Liver (tissue), 9 donors: Measurements from ENCODE around the gene NEK6. TPM values are rescaled to one million over a fixed set of nuclear protein-coding genes. Genes with fewer than 3 reads are reported as not detected.

Source experiments
- DNase-seq: peaks from one replicate; pipeline ENCODE4 v3.0.0-alpha.2; 2017; ENCODE audit warnings: low spot score
- H3K27ac ChIP-seq, 2 donors: one replicate each; pipeline ENCODE4 v1.7.0; 2013; ENCODE audit warnings: inconsistent platforms in 2 of 2, low read length in 2 of 2, control low read depth in 1 of 2, low read depth in 1 of 2, mild to moderate bottlenecking in 1 of 2
- H3K27me3 ChIP-seq, 4 donors: one replicate each; pipeline versions ENCODE4 v1.6.1 to v1.7.0; 2013; ENCODE audit warnings: low read length in 3 of 4, inconsistent platforms in 1 of 4, mild to moderate bottlenecking in 1 of 4, moderate library complexity in 1 of 4; ENCODE audit not compliant: control insufficient read depth in 4 of 4, insufficient read depth in 4 of 4
- H3K36me3 ChIP-seq, 4 donors: one replicate each; pipeline versions ENCODE4 v1.6.1 to v1.7.0; 2013; ENCODE audit warnings: low read length in 3 of 4, mild to moderate bottlenecking in 3 of 4, low read depth in 1 of 4, moderate library complexity in 1 of 4; ENCODE audit not compliant: control insufficient read depth in 4 of 4, insufficient read depth in 3 of 4
- H3K4me1 ChIP-seq, 4 donors: one replicate each; pipeline versions ENCODE4 v1.6.1 to v1.7.0; 2013; ENCODE audit warnings: low read length in 3 of 4, mild to moderate bottlenecking in 3 of 4, moderate library complexity in 1 of 4; ENCODE audit not compliant: control insufficient read depth in 4 of 4, insufficient read depth in 4 of 4
- H3K4me3 ChIP-seq, 3 donors: one replicate each; pipeline versions ENCODE4 v1.6.1 to v1.7.0; 2013; ENCODE audit warnings: low read length in 3 of 3, control low read depth in 1 of 3, low read depth in 1 of 3, mild to moderate bottlenecking in 1 of 3
- H3K9ac ChIP-seq, 2 donors: one replicate each; pipeline ENCODE4 v1.7.0; 2013; ENCODE audit warnings: low read length in 2 of 2, mild to moderate bottlenecking in 2 of 2, moderate library complexity in 2 of 2, control low read depth in 1 of 2, low read depth in 1 of 2
- H3K9me3 ChIP-seq, 4 donors: one replicate each; pipeline versions ENCODE4 v1.6.1 to v1.7.0; 2013; ENCODE audit warnings: low read length in 3 of 4; ENCODE audit not compliant: control insufficient read depth in 4 of 4
- EGR1 ChIP-seq, 2 donors: IDR thresholded peaks; 2 replicates each; pipeline ENCODE4 v1.6.1; 2016 to 2018; ENCODE audit warnings: antibody characterized with exemption in 2 of 2, low read depth in 2 of 2
- FOXA1 ChIP-seq: IDR thresholded peaks from 2 replicates; pipeline ENCODE4 v1.6.1; 2016; ENCODE audit warnings: antibody characterized with exemption
- GABPA ChIP-seq, 2 donors: IDR thresholded peaks in 1 of 2; conservative IDR thresholded peaks in 1 of 2; 2 replicates each; pipeline ENCODE4 v1.6.1; 2016; ENCODE audit warnings: antibody characterized with exemption in 2 of 2, mild to moderate bottlenecking in 1 of 2, moderate library complexity in 1 of 2
- HNF4A ChIP-seq, 2 donors: conservative IDR thresholded peaks; 2 replicates each; pipeline ENCODE4 v1.6.1; 2016; ENCODE audit warnings: antibody characterized with exemption in 2 of 2, mild to moderate bottlenecking in 2 of 2
- HNF4G ChIP-seq: IDR thresholded peaks from 2 replicates; pipeline ENCODE4 v1.6.1; 2016; ENCODE audit warnings: antibody characterized with exemption
- NR2F2 ChIP-seq: IDR thresholded peaks from 2 replicates; pipeline ENCODE4 v1.6.1; 2016; ENCODE audit warnings: antibody characterized with exemption
- REST ChIP-seq: IDR thresholded peaks from 2 replicates; pipeline ENCODE4 v1.6.1; 2016; ENCODE audit warnings: antibody characterized with exemption, mild to moderate bottlenecking
- RXRA ChIP-seq, 2 donors: IDR thresholded peaks; 2 replicates each; pipeline ENCODE4 v1.6.1; 2017 to 2018; ENCODE audit warnings: antibody characterized with exemption in 2 of 2, mild to moderate bottlenecking in 1 of 2
- SP1 ChIP-seq: IDR thresholded peaks from 2 replicates; pipeline ENCODE4 v1.6.1; 2018; ENCODE audit warnings: antibody characterized with exemption, mild to moderate bottlenecking
- YY1 ChIP-seq: IDR thresholded peaks from 2 replicates; pipeline ENCODE4 v1.6.1; 2016; ENCODE audit warnings: antibody characterized with exemption, mild to moderate bottlenecking
- ZBTB33 ChIP-seq: IDR thresholded peaks from 2 replicates; pipeline ENCODE4 v1.6.1; 2016; ENCODE audit warnings: antibody characterized with exemption
- WGBS: extraction: QIAGEN DNeasy Blood & Tissue Kit; methylation state at CpG from one replicate; pipeline ENCODE4 v1.1.7; 2013; 5-methylcytosine and 5-hydroxymethylcytosine counted together
- polyA plus RNA-seq, 2 donors: library from polyadenylated mRNA; stranded (reverse) in 1 of 2; unstranded in 1 of 2; fragments of 200-250 nt in 1 of 2; fragments of >200 nt in 1 of 2; fragmentation: Nextera tagmentation in 1 of 2; extraction: Ambion mirVana in 1 of 2; gene quantifications; one replicate each; pipeline versions ENCODE4 v1.2.1 to v1.2.3, GENCODE V29; 2013 to 2015
- total RNA-seq, 2 donors: library from RNA; depleted of rRNA; stranded (reverse); fragments of >200 nt; gene quantifications; one replicate each; pipeline ENCODE4 v1.2.3, GENCODE V29; 2014
- TF ChIP-seq, protein P1 (sequence below): fragments of 150-350 bp; IDR thresholded peaks from 2 replicates; pipeline ENCODE4 v1.5.1; 2017; ENCODE audit warnings: improper control_type of control experiment, low read depth, low read length; ENCODE audit not compliant: missing input control
- TF ChIP-seq, protein P2 (sequence below): IDR thresholded peaks from 2 replicates; pipeline ENCODE4 v1.6.1; 2016; ENCODE audit warnings: antibody characterized with exemption
- donor health status: healthy.
- donor health status: healthy.
- donor health status: healthy.
- donor health status: healthy.
- donor health status: healthy.

Gene NEK6
- total and polyA plus RNA-seq, 4 donors, result 32.5 to 49.7 (median 42.5) TPM

GRCh38 chr9:124263800-124264426, 6.2 kb downstream of the NEK6 start (continued):
- TF ChIP-seq, protein P1, sequence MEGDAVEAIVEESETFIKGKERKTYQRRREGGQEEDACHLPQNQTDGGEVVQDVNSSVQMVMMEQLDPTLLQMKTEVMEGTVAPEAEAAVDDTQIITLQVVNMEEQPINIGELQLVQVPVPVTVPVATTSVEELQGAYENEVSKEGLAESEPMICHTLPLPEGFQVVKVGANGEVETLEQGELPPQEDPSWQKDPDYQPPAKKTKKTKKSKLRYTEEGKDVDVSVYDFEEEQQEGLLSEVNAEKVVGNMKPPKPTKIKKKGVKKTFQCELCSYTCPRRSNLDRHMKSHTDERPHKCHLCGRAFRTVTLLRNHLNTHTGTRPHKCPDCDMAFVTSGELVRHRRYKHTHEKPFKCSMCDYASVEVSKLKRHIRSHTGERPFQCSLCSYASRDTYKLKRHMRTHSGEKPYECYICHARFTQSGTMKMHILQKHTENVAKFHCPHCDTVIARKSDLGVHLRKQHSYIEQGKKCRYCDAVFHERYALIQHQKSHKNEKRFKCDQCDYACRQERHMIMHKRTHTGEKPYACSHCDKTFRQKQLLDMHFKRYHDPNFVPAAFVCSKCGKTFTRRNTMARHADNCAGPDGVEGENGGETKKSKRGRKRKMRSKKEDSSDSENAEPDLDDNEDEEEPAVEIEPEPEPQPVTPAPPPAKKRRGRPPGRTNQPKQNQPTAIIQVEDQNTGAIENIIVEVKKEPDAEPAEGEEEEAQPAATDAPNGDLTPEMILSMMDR, result no peak
- TF ChIP-seq HNF4G, result no peak

DNA sequence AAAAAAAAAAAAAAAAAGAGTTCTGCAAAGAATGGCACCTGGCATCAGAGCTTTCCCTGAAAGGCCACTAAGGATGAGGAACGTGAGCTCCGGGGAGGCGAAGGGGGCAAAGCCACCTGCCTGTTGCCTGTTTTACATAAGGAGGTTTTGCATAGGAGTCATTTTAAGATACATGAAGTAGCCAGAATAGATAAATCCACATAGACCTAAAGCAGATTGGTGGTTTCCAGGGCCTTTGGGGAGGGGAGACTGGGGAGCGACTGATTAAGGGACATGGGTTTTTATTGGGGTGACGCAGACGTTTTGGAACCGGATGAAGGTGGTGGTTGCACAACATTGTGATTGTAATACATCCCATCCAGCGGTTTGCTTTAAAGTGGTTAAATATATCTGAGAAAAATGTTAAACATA, 7.1 kb downstream of the NEK6 start:
- no peak for DNase-seq
- Histone ChIP-seq H3K9me3 (no peaks in the 10 kb centered on the region), H3K27ac (peak overlapping the region; percentile 97 to 98), H3K4me3 (no peak overlapping the region), H3K36me3 (no peaks in the 10 kb centered on the region), H3K9ac (no peak overlapping the region), H3K27me3 (no peaks in the 10 kb centered on the region), H3K4me1 (peaks cover 25 to 80% (median 52%) of the 10 kb centered on the region in 4 donors)
- 64% methylated on average over 8 of the region's 8 CpGs for WGBS
- TF ChIP-seq, protein P2, sequence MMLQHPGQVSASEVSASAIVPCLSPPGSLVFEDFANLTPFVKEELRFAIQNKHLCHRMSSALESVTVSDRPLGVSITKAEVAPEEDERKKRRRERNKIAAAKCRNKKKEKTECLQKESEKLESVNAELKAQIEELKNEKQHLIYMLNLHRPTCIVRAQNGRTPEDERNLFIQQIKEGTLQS, result no peak
- TF ChIP-seq REST (no peak), HNF4A (conservative IDR thresholded peaks at IDR 0.05) (no peak), ZBTB33 (no peak), HNF4G (no peak), RXRA (IDR thresholded peaks at IDR 0.05) (no peak)

GRCh38 chr9:124265551-124265950, 7.8 kb downstream of the NEK6 start:
- TF ChIP-seq, protein P1, result no peak
- TF ChIP-seq SP1 (no peak), NR2F2 (no peak), FOXA1 (no peak), EGR1 (IDR thresholded peaks at IDR 0.05; ENCODE audit: low read depth in 2 of 2) (no peak), GABPA (IDR thresholded peaks at IDR 0.05 in 1 of 2, conservative IDR thresholded peaks at IDR 0.05 in 1 of 2) (no peak), YY1 (no peak), ZBTB33 (no peak)
- Histone ChIP-seq H3K4me3 (no peak overlapping the region), H3K36me3 (no peaks in the 10 kb centered on the region), H3K9ac (no peak overlapping the region), H3K9me3 (no peaks in the 10 kb centered on the region), H3K27ac (peak overlapping the region; percentile 97 to 98), H3K4me1 (peaks cover 32 to 87% (median 57%) of the 10 kb centered on the region in 4 donors), H3K27me3 (no peaks in the 10 kb centered on the region)
- 84% methylated on average over 7 of the region's 7 CpGs for WGBS
- DNase-seq, result no peak
